HEK293T (cell line): ENCODE data around the gene WDR11.

Experiments used
- ARNT ChIP-seq: fragments of 450-650 bp; IDR thresholded peaks from 2 replicates; pipeline ENCODE4 v1.6.1; 2017; ENCODE audit warnings: mild to moderate bottlenecking
- CTBP1 ChIP-seq: fragments of 450-650 bp; IDR thresholded peaks from 2 replicates; pipeline ENCODE4 v1.6.1; 2016; ENCODE audit warnings: borderline replicate concordance
- ELF4 ChIP-seq: fragments of 450-650 bp; IDR thresholded peaks from 2 replicates; pipeline ENCODE4 v1.6.1; 2017; ENCODE audit warnings: antibody characterized with exemption
- FOXA1 ChIP-seq: fragments of 450-650 bp; IDR thresholded peaks from 2 replicates; pipeline ENCODE4 v1.6.1; 2016; ENCODE audit warnings: mild to moderate bottlenecking
- FOXK2 ChIP-seq: fragments of 450-650 bp; IDR thresholded peaks from 2 replicates; pipeline ENCODE4 v1.6.1; 2016; ENCODE audit warnings: mild to moderate bottlenecking
- HDGF ChIP-seq: fragments of 450-650 bp; IDR thresholded peaks from 2 replicates; pipeline ENCODE4 v1.6.1; 2017; ENCODE audit warnings: antibody characterized with exemption, borderline replicate concordance
- SP1 ChIP-seq: fragments of 450-650 bp; IDR thresholded peaks from 2 replicates; pipeline ENCODE4 v1.6.1; 2017
- SUZ12 ChIP-seq: fragments of 450-650 bp; IDR thresholded peaks from 2 replicates; pipeline ENCODE4 v1.6.1; 2016; ENCODE audit warnings: mild to moderate bottlenecking

GRCh38 chr10:120905268-120905667 lies 54.1 kb downstream of the WDR11 start:
- TF ChIP-seq FOXK2: no peak
- TF ChIP-seq ELF4: no peak
- no peak for TF ChIP-seq SP1
- TF ChIP-seq CTBP1: no peak
- TF ChIP-seq HDGF: no peak
- TF ChIP-seq FOXA1: no peak
- no peak for TF ChIP-seq SUZ12
- no peak for TF ChIP-seq ARNT
